HG03135 (cell line): Measurements from ENCODE around the gene MVB12B.
"Not testable (repeated sequence)": the region's sequence is repeated elsewhere in the genome, so short reads cannot be mapped to it uniquely, and the experiment has no call there.

ENCODE experiments used
- ATAC-seq: cut with Tn5 transposase; IDR thresholded peaks from one replicate; pipeline ENCODE4 v1.9.1; 2021; ENCODE audit warnings: mild to moderate bottlenecking, moderate library complexity; ENCODE audit not compliant: unreplicated experiment

The MVB12B gene

DNA sequence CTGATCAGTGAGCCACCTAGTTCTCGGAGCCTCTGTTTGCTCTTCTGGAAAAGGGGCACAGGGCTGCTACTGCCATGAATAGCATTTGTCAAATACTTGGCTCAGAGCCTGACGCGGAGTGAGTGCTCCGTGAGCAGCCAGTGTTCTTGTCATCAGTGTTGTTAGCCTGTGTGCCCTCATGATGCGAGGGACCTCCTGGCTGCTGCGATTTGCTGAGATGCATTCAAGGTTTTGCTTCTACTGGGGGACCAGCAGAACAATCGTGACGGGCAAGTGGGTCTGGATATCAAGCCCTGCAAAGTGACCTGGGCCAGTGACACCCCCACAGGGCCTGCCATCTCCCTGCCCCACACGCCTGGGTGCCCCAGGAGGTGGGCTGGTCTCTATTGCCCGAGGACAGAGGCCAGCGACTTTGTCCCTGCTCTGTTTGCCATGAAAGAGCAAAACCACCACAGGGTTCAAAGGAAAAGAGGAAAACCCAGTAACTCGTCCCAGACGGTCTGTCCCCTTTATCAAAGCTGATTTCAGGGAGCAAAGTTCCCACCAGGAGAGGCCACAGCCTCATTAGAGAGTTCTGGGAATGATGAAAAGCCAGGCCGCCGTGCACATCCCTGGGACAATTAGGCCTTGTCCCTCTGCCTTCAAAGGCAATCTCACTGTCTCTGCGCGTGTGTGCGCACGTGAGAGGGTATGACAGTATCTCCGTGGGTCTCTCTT lies 200.6 kb downstream of the MVB12B start:
- ATAC-seq, result no peak

DNA sequence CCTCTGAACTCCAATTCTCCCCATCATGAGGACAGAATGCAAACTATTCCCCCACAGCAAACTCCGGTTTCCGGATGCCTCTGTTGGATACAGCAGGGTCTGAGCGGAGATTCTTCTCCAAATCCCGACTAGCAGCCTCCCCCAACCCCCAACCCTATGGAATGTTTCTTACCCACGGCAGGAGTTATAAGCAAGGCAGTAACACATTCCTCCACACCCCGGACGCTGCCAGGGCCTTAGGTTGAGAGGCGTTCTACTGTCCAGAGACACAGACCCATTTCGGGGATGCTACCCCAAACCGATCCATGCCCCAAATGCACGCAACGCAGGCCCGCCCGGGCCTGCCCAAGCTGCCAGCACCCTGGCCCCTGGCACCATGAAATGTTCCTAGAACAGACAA lies 201.5 kb downstream of the MVB12B start:
- no peak for ATAC-seq

DNA sequence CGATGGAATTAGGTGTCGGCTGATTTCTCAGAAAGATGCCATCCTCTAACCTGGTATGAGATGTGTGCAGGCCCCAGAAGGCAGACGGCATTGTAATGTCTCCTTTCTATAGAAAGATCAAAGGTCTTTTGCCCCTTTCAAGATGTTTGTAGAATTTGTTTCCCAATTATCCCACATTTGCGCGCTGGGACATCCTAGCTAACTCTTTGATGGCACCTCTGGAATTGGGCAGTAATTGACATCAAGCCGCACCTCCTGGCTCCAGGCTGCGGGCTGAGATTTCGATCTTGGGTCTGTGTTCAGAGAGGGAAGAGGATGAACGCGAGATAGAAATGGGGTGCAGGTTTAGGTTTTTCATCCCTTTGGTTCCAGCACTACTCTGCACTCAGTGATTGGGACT lies 202.3 kb downstream of the MVB12B start:
- ATAC-seq, result no peak

DNA sequence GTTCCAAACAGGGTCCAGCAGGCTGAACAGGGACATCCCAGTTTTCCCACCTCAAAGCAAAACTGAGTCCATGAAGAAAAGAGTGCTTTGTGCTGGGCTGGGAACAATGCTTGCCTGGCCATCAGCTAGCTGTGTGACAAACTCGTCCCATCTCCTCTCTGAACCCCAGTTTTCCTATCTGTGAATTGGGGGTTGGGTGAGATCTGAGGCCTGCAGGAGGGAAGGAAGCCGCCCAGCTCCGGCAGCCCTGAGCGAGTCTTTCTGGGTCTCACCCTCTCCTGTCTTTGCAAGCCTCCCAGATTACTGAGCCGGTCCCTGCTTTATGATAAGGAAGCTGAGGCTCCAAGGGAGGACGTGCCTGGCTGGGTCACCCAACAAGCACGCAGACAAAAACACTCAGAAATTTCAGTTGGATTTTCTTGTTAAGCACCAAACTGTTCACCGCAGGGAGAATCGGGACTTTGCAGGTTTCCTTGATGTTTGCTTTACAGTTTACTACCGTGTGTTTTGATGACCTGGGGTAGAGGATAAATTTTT lies 204.5 kb downstream of the MVB12B start:
- ATAC-seq, result no peak

DNA sequence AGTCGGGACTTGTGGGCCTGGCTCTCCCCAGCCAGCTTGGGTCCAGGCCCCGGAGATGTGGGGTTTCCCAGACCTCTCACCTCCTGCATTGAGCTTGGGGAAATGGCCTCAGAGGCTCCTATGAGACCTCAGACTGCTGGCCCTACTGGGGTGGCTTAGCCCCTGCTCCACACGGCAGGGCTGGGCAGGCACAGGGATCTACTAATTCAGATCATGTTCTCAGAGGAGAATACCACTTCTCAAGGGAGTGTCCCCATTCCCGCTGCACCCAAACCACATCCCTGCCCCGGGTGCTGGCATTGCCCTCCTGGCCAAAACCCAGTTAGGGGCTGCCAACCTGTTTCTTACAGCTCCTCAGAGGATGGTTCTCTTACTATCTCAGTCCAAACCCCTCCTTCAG lies 205.0 kb downstream of the MVB12B start:
- ATAC-seq, result no peak

DNA sequence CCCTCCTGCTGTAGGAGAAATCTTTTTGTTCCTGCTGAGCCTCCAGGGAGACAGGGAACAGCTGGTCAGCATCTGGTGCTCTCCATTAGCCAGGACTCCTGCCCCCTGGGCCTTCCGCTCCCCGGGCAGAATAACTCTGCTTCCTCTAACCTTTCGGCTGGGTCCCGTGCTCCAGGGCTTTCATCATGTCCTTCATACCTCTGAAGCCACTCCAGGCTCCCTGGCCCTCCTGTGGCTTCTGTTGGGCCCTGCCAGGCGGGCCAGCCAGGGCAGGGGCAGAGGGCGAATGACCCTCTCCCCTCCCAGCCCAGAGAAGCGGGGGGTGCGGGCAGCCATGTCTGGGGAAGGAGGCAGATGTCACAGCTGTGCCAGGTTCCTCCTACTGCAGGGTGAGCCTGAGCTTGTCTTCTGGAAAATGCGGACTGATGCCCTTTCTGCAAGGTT lies 205.4 kb downstream of the MVB12B start:
- ATAC-seq, result no peak

DNA sequence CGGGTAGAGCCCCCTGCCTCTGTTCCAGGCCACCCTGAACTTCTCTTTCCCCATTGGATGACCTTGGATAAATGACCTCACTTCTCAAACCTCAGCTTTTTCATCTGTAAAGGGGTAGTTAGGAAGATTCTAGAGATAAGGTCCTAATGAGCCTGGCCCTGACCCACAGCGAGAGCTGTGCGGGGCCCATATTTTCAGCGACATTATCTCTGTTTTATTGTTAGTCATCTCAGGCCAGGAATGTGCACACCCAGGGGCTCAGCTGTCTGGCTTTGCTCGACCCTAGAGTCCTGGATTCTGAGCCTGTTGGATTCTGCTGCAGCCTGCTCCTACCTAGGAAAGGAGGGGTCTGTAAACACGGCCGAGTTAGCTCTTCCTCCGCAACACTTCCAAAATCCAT lies 205.9 kb downstream of the MVB12B start:
- ATAC-seq, result no peak

DNA sequence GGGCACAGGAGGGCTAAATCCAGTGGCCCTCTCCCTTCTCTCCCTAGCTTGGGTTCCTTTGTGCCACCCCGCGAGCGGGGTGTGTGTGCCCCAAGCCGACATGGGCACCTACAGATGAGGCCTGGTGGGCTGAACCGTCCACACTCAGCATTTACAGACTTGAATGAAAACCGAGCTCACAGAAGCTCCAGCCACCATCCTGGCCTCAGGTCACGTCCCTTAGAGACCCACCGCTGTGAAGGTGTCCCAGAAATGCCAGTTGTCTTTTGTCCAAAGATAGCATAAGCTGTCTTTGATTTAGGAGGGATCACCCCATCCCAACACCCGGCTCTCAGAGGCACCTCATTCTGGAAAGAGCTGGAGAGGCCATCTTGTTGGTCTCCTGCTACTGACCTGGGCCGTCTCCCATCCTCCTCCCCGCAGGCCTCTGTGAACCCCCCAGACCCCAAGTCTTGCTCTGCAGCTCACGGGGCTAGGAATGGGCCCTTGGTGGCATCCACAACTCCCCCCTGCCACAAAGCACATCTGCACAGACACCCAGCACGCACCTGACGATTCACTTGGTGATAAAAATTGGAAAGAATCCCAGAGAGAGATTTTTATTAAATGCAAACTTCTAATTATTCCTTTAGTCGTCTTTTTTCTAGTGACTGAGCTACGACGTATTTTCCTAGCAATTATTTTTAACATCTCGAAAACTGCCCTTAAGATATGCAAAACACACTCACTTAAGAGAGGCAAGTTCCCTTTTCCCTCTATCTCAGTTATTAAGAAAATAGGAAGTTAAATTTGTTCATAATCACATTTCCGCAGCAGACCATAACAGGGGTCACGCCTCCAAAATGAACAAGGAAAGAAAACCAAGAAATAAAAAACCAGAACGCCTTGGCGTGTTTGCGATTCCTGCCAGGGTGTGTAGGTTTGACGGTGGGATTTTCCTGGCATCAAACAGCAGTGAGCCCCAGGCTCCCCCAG lies 206.6 kb downstream of the MVB12B start:
- ATAC-seq, result no peak

DNA sequence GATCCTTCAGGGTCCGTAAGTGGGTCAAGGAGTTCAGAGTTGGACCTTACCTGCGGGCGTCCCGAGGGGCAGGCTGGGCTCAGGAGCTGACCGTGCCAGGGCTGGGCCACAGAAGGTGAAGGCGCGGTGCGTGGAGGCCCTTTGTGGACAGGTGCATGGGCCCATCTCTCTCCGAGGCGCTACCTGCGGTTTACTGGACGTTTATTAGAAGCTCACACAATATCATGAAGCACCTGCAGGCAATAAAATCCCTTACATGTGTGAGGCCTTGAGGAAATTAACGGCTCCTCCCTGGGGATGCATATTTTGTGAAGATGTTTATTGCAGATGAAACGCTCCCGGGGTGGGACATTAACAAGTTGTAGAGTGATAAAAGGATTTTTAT lies 207.3 kb downstream of the MVB12B start:
- ATAC-seq, result no peak

DNA sequence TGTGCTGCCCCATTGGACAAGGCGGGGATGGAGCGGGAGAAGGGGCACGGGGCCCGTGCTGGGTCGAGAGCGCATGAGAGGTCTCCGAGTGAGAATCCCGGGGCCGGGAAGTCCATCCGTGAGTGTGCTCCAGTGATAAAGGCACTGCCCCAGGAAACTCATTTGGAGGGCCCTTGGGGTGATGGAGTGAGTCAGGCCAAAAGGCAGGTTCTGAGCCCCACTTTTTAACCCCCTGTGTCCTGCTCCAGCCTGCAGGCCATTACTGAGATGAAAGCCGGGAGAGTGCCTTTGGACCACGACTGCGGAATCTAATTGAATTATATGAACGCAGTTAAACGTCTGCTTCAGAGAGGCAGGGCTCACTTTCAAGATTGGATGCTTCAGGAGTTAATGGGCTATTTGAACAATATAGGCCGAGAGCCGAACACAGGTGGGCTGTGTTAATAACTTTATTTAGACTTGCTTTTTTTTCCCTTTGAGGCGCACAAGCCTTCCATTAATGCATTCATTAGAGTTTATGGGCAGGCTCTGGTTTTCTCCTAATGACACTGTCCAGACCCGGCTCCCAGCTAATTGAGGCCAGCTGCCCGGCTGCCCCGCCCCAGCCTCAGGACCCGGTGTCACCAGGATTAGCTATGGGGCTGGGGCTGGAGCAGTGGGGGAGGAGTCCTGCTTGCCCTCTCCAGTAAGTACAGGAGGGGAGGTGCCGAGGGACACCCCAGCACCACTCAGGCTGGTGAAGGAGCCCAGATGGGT lies 208.0 kb downstream of the MVB12B start:
- ATAC-seq, result no peak

DNA sequence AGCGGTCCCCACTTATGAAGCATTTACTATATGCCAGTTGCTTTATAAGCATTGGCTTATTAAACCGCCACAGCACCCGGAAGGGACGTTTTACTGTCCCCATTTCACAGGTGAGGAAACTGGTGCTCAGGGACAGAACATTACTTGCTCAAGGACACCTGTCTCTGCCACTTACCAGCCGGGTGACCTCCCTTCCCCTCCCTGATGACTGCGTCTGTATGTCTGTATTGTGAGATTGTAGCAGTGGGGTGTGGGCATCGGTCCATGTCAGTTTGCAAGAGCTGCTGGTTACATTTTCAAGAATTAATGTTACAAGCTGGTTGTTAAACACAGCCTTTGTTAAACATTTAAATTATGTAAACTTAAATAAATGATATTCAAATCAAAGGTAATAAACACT lies 209.5 kb downstream of the MVB12B start:
- ATAC-seq, result no peak

DNA sequence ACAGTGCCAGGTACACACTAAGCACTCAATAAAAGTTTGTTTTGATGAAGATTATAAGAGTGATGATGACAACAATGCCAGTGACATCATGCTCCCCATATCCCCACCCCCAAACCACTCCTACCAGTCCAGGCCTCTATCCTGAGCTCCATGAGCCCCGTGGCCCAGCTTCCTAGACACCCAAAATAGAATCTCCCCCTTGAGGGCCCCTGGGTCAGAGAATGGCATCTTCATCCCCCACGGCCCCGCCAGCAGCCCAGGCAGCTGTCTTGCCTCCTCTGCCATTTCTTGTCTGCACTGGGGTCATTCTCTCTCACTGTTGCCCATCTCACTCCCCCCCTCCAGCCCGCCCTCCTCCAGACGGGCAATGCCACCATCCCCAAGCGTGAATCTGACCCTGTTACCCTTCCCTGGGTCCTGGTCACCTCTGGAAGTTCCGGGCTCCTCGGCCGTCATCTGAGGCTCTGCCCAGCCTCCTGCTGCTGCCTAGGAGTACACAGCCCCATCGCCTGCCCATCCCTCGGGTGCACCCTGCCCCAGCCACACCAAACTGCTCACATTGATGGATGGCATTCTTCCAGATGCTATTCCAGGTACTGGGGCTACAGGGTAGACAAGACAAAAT lies 210.3 kb downstream of the MVB12B start:
- ATAC-seq, result no peak

DNA sequence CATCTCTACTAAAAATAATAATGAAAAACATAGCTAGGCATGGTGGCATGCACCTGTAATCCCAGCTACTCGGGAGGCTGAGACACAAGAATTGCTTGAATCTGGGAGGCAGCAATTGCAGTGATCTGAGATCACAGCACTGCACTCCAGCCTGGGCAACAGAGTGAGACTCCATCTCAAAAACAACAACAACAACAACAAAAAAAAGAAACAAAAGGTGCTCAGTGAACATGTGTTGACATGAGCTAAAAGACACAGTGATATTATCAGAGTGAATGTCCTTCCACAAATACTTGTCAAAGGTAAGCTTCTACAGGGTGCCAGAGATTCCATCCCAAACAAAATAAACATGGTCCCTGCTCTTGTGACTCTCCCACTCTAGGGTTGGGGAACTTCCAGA lies 211.9 kb downstream of the MVB12B start:
- ATAC-seq, result no peak

DNA sequence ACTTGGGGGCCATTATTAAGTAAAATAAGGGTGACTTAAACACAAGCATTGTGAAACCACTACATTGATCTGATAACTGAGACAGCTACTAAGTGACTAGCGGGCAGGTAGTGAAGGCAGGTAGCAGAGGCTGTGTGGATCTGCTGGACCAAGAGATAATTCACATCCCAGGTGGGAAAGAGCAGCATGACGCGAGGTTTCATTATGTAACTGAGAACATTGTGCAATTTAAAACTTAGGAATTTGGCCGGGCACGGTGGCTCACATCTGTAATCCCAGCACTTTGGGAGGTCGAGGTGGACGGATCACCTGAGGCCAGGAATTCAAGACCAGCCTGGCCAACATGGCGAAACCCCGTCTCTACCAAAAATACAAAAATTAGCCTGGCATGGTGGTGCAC lies 213.8 kb downstream of the MVB12B start:
- not testable (repeated sequence) for ATAC-seq

DNA sequence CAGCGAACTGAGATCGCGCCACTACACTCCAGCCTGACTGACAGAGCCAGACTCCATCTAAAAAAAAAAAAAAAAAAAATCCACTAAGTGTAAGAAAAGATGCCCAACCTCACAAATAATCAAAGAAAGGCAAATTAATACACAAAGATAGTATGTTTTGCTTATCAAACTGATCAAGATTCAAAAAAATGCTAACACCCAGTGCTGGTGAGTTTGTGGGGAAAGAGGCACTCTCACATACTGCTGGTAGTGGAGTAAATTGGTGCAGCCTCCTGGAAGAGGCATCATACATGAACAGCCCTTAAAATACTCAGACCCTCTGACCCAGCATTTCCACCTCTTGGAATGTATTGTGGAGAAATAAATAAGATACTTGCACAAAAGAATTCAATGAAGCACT lies 216.9 kb downstream of the MVB12B start:
- ATAC-seq, result no peak

DNA sequence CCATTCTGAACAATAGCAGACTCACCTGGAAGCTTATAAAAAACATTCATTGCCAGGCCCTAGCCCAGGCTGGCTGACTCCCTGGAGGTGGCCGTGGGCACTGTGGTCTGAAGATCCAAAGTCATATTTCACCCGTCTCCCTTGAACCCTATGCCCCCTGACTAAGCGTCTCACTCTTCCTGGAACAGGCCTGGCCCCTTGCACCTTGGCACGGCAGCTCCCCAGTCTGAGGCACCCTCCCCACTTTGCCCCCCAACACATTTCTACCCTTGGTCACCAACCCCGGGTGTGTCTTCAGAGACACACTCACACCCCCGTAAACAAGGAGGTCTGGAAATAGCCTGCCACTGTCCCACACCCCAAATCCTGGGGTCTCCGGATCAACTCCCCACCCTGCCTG lies 218.5 kb downstream of the MVB12B start:
- ATAC-seq, result no peak

DNA sequence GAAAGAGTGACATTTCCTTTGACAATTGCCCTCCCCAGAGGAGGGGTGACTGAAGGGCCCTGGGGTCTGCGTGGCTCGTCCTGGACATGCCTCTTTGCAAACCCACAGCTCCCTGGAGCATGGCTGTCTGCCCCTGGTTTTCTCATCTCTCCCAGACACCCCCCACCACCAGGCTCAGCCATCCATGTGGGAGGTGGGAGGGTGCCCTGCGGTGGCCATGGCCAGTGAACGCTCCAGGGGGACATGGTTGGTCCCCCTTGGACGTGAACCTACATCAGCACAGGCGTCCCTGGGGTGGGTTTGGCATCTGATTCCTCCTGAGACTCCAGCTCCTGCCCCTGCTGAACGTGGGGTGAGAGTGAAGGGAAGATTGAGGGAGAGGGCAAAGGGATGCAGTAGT lies 219.4 kb downstream of the MVB12B start:
- ATAC-seq, result no peak

DNA sequence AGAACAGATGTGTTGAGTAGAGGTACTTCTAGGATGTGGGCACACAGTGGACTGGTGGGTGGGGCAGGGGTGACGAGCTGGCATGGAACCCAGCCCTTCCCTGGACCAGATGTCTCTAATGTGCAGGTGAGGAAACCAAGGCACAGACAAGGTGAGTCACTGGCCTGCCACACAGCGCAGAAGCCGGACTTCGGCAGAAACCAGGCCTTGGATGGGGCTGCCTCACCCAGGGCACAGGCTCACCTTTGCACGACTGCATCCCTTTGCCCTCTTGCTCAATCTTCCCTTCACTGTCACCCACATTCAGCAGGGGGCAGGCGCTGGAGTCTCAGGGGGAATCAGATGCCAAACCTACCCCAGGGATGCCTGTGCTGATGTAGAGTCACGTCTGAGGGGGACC lies 221.7 kb downstream of the MVB12B start:
- ATAC-seq, result no peak

DNA sequence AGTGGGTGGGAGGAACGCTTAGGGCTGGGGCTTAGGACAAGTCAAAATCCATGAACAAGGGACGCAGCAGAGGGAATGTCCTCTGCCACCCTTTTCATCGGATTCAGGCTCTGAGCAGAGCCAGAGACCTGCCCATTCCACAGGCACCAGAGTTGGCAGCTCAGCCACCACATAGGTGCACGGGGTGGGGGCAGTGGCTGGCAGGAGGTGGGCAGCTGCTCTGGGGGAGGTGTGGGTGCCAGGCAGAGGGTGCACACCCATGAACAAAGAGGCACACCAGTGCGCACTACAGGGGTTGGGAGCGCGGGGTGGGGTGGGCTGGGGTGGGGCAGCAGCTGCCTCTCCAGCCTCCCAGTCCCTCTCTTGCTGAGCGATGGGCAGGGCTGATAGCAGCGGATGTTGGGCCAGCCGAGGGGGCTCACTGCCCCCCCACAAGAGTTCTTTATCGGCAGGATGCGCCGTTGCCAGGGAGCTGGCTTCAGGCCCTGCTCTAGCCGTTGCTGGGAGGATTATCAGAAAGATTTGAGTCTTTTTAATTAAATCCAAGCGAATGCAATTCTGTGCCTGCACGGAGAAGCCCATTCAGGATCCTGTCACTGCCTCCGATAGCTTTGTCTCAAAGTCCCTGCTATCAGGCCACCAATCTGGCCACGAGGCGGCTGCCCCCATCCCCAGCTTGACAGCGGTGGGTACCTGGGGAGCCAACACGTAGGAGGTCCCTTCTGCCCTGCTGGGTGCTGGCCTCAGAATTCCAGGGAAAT lies 222.8 kb downstream of the MVB12B start:
- no peak for ATAC-seq

DNA sequence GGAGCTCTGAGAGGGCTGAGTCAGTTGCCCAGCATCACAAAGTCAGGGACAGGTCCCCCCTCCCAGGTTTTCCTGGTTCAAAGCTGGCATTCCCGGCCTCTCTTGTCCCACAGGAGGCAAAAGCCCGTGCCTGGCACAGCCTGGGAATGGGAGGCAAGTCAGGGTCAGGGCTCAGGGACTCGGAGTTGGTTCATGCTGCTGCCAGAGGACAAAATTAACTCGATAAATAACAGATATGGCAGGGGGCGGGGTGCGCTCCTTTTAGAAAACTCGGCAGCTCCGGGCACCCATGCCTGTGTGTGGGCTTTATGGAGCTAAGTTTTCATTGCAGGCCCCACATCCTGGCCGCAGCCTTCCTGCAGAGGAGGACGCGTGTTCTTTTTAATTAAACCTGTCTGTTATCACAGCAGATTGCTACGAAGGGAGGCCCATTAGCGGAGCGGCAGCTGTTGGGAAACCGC lies 224.3 kb downstream of the MVB12B start:
- no peak for ATAC-seq
